ENCODE measurements around the gene UHMK1.
A peak's percentile ranks its signal among the peaks of the same experiment; 100 is the strongest.

Gene UHMK1

GRCh38 chr1:162530307-162530987, 32.8 kb downstream of the UHMK1 start:
- no peak for DNase-seq (ENCODE audit: low read depth in 2 of 2)

GRCh38 chr1:162530988-162531319, 33.3 kb downstream of the UHMK1 start:
- no peak for DNase-seq (ENCODE audit: low read depth in 2 of 2)

GRCh38 chr1:162535501-162535900, 37.9 kb downstream of the UHMK1 start:
- no peak for DNase-seq (ENCODE audit: low read depth in 2 of 2)

- no peak for DNase-seq (ENCODE audit: low read depth in 2 of 2)
These were observed 38.9 kb downstream of the UHMK1 start for GRCh38 chr1:162536511-162536910.

- DNase-seq (ENCODE audit: low read depth in 2 of 2), result no peak
These were observed 39.6 kb downstream of the UHMK1 start for GRCh38 chr1:162537216-162537615.

GRCh38 chr1:162538815-162539431, 41.3 kb downstream of the UHMK1 start:
- DNase-seq (ENCODE audit: low read depth in 2 of 2), result no peak

GRCh38 chr1:162541619-162542141, 44.1 kb downstream of the UHMK1 start:
- no peak for DNase-seq (ENCODE audit: low read depth in 2 of 2)

GRCh38 chr1:162543228-162543627, 45.6 kb downstream of the UHMK1 start:
- no peak for DNase-seq (ENCODE audit: low read depth in 2 of 2)

GRCh38 chr1:162548170-162548569, 50.6 kb downstream of the UHMK1 start:
- DNase-seq (ENCODE audit: low read depth in 2 of 2), result no peak

- DNase-seq (ENCODE audit: low read depth in 2 of 2), result no peak
These were observed 51.4 kb downstream of the UHMK1 start for GRCh38 chr1:162549001-162549400.

- no peak for DNase-seq (ENCODE audit: low read depth in 2 of 2)
These were observed 53.3 kb downstream of the UHMK1 start for GRCh38 chr1:162550925-162551324.

GRCh38 chr1:162551969-162552683, 54.5 kb downstream of the UHMK1 start:
- no peak for DNase-seq (ENCODE audit: low read depth in 2 of 2)

- no peak for DNase-seq (ENCODE audit: low read depth in 2 of 2)
These were observed 55.1 kb downstream of the UHMK1 start for GRCh38 chr1:162552684-162553252.

GRCh38 chr1:162554258-162554657, 56.6 kb downstream of the UHMK1 start:
- no peak for DNase-seq (ENCODE audit: low read depth in 2 of 2)

GRCh38 chr1:162557536-162557935, 59.9 kb downstream of the UHMK1 start:
- DNase-seq (ENCODE audit: low read depth in 2 of 2), result no peak

- DNase-seq (ENCODE audit: low read depth in 2 of 2), result no peak
These were observed 62.9 kb downstream of the UHMK1 start for GRCh38 chr1:162560303-162561036.

- DNase-seq (ENCODE audit: low read depth in 2 of 2), result peak; percentile 98
These were observed 63.5 kb downstream of the UHMK1 start for GRCh38 chr1:162561037-162561615.

GRCh38 chr1:162561616-162562469, 64.2 kb downstream of the UHMK1 start, which contains the start of gene UAP1:
Gene UAP1, plus strand, starts transcription at chr1:162561722. Its CDS starts 4,347 bp downstream, at chr1:162566069.
- DNase-seq (ENCODE audit: low read depth in 2 of 2), result peak in 1 of 2 donors; percentile 9

- DNase-seq (ENCODE audit: low read depth in 2 of 2), result no peak
These were observed 64.8 kb downstream of the UHMK1 start for GRCh38 chr1:162562470-162562828.

GRCh38 chr1:162564762-162565218, 67.2 kb downstream of the UHMK1 start:
- DNase-seq (ENCODE audit: low read depth in 2 of 2), result no peak
